PC-3 (cell line): ENCODE data around the gene MYO1A. TPM values are rescaled to one million over a fixed set of nuclear protein-coding genes. Genes with fewer than 3 reads are reported as not detected.
"Not testable (repeated sequence)": the region's sequence is repeated elsewhere in the genome, so short reads cannot be mapped to it uniquely, and the experiment has no call there.

Source experiments
- ATAC-seq: fragments of 200-7000 bp; cut with Tn5 transposase; 2 replicates; pipeline ENCODE4 v1.9.1; 2020; ENCODE audit warnings: mild to moderate bottlenecking, moderate library complexity
- BruUV-seq: library from RNA; stranded (reverse); fragments of 400-500 nt; replicated peaks from 2 replicates; lab custom pipeline; 2021; lab: Mats Ljungman, UMichigan
- CTCF ChIA-PET: fragments of 300-600 bp; sonication (Branson Sonifier 250); formaldehyde crosslinking; loops from one replicate; lab custom pipeline; 2022; ENCODE audit warnings: antibody characterized with exemption; lab: Charles Lee
- POLR2A ChIA-PET: fragments of 300-600 bp; sonication (Branson Sonifier 250); formaldehyde crosslinking; loops from one replicate; lab custom pipeline; 2022; ENCODE audit warnings: antibody characterized with exemption; ENCODE audit not compliant: unreplicated experiment; lab: Charles Lee
- DNase-seq: peaks from one replicate; pipeline ENCODE4 v3.0.0-alpha.2; 2015
- H2AFZ ChIP-seq: fragments of 300-600 bp; sonication (generic); 2 replicates; pipeline ENCODE4 v1.6.0; 2016; ENCODE audit warnings: antibody characterized with exemption, low read length
- H3F3A ChIP-seq: fragments of 300-600 bp; sonication (generic); one replicate; pipeline ENCODE4 v1.6.0; 2017; ENCODE audit warnings: antibody characterized with exemption, low read length, control low read depth, mild to moderate bottlenecking; ENCODE audit not compliant: unreplicated experiment
- H3K27ac ChIP-seq: fragments of 300-600 bp; sonication (generic); 2 replicates; pipeline ENCODE4 v1.5.1; 2016; ENCODE audit warnings: mild to moderate bottlenecking, low read length
- H3K27me3 ChIP-seq: fragments of 300-600 bp; sonication (generic); 2 replicates; pipeline ENCODE4 v1.6.1; 2016; ENCODE audit warnings: low read length, mixed read lengths
- H3K36me3 ChIP-seq: fragments of 300-600 bp; sonication (generic); 2 replicates; pipeline ENCODE4 v1.6.1; 2016; ENCODE audit warnings: low read depth, mixed run types, low read length, mixed read lengths
- H3K4me1 ChIP-seq: fragments of 300-600 bp; sonication (generic); 2 replicates; pipeline ENCODE4 v1.5.1; 2016; ENCODE audit warnings: low read length; ENCODE audit not compliant: insufficient read depth
- H3K4me2 ChIP-seq: fragments of 300-600 bp; sonication (generic); 2 replicates; pipeline ENCODE4 v1.6.0; 2016; ENCODE audit warnings: low read length
- H3K4me3 ChIP-seq: fragments of 300-600 bp; sonication (generic); 2 replicates; pipeline ENCODE4 v1.5.1; 2016; ENCODE audit warnings: mild to moderate bottlenecking, low read length, mixed read lengths
- H3K79me2 ChIP-seq: fragments of 300-600 bp; sonication (generic); 2 replicates; pipeline ENCODE4 v1.6.1; 2017; ENCODE audit warnings: low read length, mixed read lengths
- H3K9ac ChIP-seq: fragments of 300-600 bp; sonication (generic); 2 replicates; pipeline ENCODE4 v1.6.0; 2016; ENCODE audit warnings: mild to moderate bottlenecking, low read length
- H3K9me2 ChIP-seq: fragments of 300-600 bp; sonication (generic); replicated peaks from 2 replicates; pipeline ENCODE4 v1.6.1; 2016; ENCODE audit warnings: mixed run types, low read length, mixed read lengths
- H3K9me3 ChIP-seq: fragments of 300-600 bp; sonication (generic); 2 replicates; pipeline ENCODE4 v1.6.1; 2016; ENCODE audit warnings: low read length, mixed read lengths
- H4K20me1 ChIP-seq: fragments of 300-600 bp; sonication (generic); 2 replicates; pipeline ENCODE4 v1.6.1; 2016; ENCODE audit warnings: low read length, mixed read lengths
- EZH2 ChIP-seq: fragments of 300-600 bp; sonication (generic); IDR thresholded peaks from one replicate; pipeline ENCODE4 v1.6.1; 2017; ENCODE audit warnings: antibody characterized with exemption, mild to moderate bottlenecking, low read length; ENCODE audit not compliant: unreplicated experiment
- EZH2phosphoT487 ChIP-seq: fragments of 300-600 bp; sonication (generic); IDR thresholded peaks from 2 replicates; pipeline ENCODE4 v1.6.1; 2018; ENCODE audit warnings: mild to moderate bottlenecking, antibody characterized with exemption, low read length, borderline replicate concordance
- intact Hi-C: fragments of 100-400 bp; cut with micrococcal nuclease; formaldehyde crosslinking; loops from 2 replicates; pipeline ENCODE4 v1.9.0; 2023
- total RNA-seq: library from RNA; depleted of rRNA; stranded (reverse); fragments of >200 nt; gene quantifications from 2 replicates; pipeline ENCODE4 v1.2.3, GENCODE V29; 2014
- TF ChIP-seq, protein P1 (sequence below): fragments of 300-600 bp; sonication (generic); conservative IDR thresholded peaks from 2 replicates; pipeline ENCODE4 v1.5.1; 2017; ENCODE audit warnings: antibody characterized with exemption, low read depth, mild to moderate bottlenecking, low read length

MYO1A gene
- total RNA-seq, 1 experiment from 2014 or later = not detected

GRCh38 chr12:57027011-57027804 lies 22.7 kb downstream of the MYO1A start:
- no TSS peak for BruUV-seq
- ATAC-seq = no peak
- no peak overlapping the region for H3K9ac ChIP-seq
- H2AFZ ChIP-seq = no peak overlapping the region
- no peak for DNase-seq
- POLR2A ChIA-PET = no interaction called here
- no peaks in the 10 kb centered on the region for H3K36me3 ChIP-seq
- H3K27ac ChIP-seq = no peak overlapping the region
- H3F3A ChIP-seq = no peaks in the 10 kb centered on the region
- no peak overlapping the region for H3K4me3 ChIP-seq
- peaks cover 18% of the 10 kb centered on the region for H3K27me3 ChIP-seq
- no peaks in the 10 kb centered on the region for H3K9me3 ChIP-seq
- CTCF ChIA-PET = no interaction called here
- intact Hi-C loops = no loop called here
- H3K4me1 ChIP-seq = no peaks in the 10 kb centered on the region
- H3K9me2 ChIP-seq = no peaks in the 10 kb centered on the region
- TF ChIP-seq EZH2phosphoT487 (no peak), EZH2 (no peak)
- TF ChIP-seq, protein P1, sequence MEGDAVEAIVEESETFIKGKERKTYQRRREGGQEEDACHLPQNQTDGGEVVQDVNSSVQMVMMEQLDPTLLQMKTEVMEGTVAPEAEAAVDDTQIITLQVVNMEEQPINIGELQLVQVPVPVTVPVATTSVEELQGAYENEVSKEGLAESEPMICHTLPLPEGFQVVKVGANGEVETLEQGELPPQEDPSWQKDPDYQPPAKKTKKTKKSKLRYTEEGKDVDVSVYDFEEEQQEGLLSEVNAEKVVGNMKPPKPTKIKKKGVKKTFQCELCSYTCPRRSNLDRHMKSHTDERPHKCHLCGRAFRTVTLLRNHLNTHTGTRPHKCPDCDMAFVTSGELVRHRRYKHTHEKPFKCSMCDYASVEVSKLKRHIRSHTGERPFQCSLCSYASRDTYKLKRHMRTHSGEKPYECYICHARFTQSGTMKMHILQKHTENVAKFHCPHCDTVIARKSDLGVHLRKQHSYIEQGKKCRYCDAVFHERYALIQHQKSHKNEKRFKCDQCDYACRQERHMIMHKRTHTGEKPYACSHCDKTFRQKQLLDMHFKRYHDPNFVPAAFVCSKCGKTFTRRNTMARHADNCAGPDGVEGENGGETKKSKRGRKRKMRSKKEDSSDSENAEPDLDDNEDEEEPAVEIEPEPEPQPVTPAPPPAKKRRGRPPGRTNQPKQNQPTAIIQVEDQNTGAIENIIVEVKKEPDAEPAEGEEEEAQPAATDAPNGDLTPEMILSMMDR = no peak
- no peak overlapping the region for H3K4me2 ChIP-seq
- H3K79me2 ChIP-seq = no peaks in the 10 kb centered on the region
- no peaks in the 10 kb centered on the region for H4K20me1 ChIP-seq

DNA sequence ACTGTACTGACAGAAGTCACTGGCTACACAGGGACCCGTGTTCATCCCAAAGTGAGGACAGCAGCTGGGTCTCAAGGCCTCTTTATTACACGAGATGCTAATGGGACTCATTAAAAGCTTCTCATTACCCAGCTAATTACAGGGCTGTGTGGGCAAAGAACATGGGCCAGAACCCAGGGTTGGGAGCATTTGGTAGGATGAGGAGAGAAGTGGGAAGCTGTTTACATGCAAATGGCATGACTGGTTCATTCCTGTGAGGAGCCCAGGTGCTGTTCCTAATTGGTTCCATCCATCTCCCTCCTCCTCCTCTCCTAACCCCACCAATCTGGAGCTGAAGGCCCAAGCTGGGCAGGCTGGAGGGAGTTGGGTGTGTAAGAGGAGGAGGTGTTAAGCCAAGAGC lies 24.7 kb downstream of the MYO1A start:
- Histone ChIP-seq H3K4me1 (peaks cover under 1% of the 10 kb centered on the region; the same call in 1 of the 2 replicates), H3K36me3 (no peaks in the 10 kb centered on the region), H3F3A (no peaks in the 10 kb centered on the region), H2AFZ (no peak overlapping the region), H3K79me2 (no peaks in the 10 kb centered on the region), H3K4me2 (no peak overlapping the region), H3K9me3 (no peaks in the 10 kb centered on the region), H3K9me2 (no peaks in the 10 kb centered on the region), H3K27ac (no peak overlapping the region), H3K9ac (no peak overlapping the region), H3K27me3 (peaks cover 18% of the 10 kb centered on the region), H3K4me3 (no peak overlapping the region), H4K20me1 (no peaks in the 10 kb centered on the region)
- no TSS peak for BruUV-seq
- no peak for ATAC-seq
- intact Hi-C loops = no loop called here
- POLR2A ChIA-PET = no interaction called here
- CTCF ChIA-PET = no interaction called here
- no peak for DNase-seq
- TF ChIP-seq EZH2 = no peak
- TF ChIP-seq EZH2phosphoT487 = no peak
- TF ChIP-seq, protein P1 = no peak

- H3K4me2 ChIP-seq, POLR2A ChIA-PET, H3K9me3 ChIP-seq, intact Hi-C loops, CTCF ChIA-PET, H3K27me3 ChIP-seq, H3K9ac ChIP-seq, ATAC-seq, H3K4me3 ChIP-seq, H3K27ac ChIP-seq, BruUV-seq, H3K9me2 ChIP-seq, DNase-seq, H3F3A ChIP-seq, H4K20me1 ChIP-seq, H3K36me3 ChIP-seq, H3K79me2 ChIP-seq, H2AFZ ChIP-seq, H3K4me1 ChIP-seq: not testable (repeated sequence)
Observed at GRCh38 chr12:57022324-57022723, 27.6 kb downstream of the MYO1A start.
